ENCODE data around the gene TNS1.

DNA sequence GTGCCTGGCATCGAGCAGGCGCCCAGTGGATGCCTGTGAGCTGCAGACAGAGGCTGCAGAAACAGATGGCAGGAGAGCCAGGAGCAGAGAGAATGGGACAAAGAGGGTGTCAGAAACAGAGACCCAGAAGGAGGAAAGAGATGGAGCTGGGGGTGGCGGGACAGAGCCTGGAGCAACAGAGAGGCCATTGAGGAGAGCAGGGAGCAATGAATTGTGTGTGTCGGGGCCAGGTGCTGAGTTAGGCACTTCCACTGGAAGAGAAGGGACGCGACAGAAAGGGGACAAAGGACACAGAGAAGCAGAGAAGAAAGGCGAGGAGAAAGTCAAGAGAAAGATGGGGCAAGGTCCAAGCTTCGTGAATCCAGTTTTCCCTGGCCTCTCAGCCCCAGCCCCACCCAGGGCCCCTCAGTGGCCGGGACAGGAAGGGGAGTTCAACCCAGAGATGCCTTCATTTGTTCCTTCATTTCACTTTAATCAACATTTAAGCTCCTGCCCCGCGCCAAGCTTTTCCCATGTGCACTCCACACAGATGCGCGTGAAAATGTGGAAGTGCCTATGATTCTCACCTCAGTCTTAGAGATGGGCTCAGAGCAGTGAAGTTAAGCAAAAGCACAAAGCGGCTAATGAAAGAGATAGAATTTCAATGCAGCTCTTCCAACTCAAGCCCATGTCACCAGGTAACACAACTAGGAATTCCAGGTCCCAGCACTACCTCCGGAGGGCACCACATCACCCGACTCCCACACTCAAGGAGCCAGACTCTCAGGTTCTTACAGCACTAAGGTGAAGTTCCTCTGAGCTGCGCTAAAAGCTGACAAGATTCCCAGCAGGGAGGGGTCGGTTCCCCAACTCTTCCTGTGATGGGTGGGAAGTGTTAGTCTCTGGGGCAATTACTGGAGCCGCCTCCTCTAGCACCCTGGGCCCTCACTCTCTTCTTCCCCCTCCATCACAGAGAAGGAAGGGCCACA, 55.1 kb downstream of the TNS1 start:
- no peak for TF ChIP-seq EZH2phosphoT487 (IDR thresholded peaks at IDR 0.05; ENCODE audit: low read length)
- TF ChIP-seq, protein P1, sequence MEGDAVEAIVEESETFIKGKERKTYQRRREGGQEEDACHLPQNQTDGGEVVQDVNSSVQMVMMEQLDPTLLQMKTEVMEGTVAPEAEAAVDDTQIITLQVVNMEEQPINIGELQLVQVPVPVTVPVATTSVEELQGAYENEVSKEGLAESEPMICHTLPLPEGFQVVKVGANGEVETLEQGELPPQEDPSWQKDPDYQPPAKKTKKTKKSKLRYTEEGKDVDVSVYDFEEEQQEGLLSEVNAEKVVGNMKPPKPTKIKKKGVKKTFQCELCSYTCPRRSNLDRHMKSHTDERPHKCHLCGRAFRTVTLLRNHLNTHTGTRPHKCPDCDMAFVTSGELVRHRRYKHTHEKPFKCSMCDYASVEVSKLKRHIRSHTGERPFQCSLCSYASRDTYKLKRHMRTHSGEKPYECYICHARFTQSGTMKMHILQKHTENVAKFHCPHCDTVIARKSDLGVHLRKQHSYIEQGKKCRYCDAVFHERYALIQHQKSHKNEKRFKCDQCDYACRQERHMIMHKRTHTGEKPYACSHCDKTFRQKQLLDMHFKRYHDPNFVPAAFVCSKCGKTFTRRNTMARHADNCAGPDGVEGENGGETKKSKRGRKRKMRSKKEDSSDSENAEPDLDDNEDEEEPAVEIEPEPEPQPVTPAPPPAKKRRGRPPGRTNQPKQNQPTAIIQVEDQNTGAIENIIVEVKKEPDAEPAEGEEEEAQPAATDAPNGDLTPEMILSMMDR (IDR thresholded peaks at IDR 0.05; ENCODE audit: low read length) = no peak

All from MM.1S (cell line).